Transverse colon (tissue), 4 donors: ENCODE results near the gene CAVIN4. TPM values are rescaled to one million over a fixed set of nuclear protein-coding genes. Genes with fewer than 3 reads are reported as not detected.

Experiments
- DNase-seq: peaks from one replicate; pipeline ENCODE4 v3.0.0-alpha.2; 2019
- H3K27ac ChIP-seq, 4 donors: fragments of 200-600 bp; sonication (generic); 2 replicates each; pipeline ENCODE4 v1.5.1; 2016 to 2018; ENCODE audit warnings: inconsistent platforms in 4 of 4
- H3K27me3 ChIP-seq: fragments of 200-600 bp; sonication (generic); 2 replicates; pipeline ENCODE4 v1.5.1; 2017; ENCODE audit warnings: inconsistent platforms
- H3K36me3 ChIP-seq, 4 donors: fragments of 200-600 bp; sonication (generic); 2 replicates each; pipeline ENCODE4 v1.5.1; 2017 to 2019; ENCODE audit warnings: inconsistent platforms in 4 of 4
- H3K4me1 ChIP-seq, 4 donors: fragments of 200-600 bp; sonication (generic); 2 replicates each; pipeline ENCODE4 v1.5.1; 2017 to 2020; ENCODE audit warnings: inconsistent platforms in 4 of 4
- H3K4me3 ChIP-seq, 4 donors: fragments of 200-600 bp; sonication (generic); 1 replicate in 1 of 4; 2 replicates in 3 of 4; pipeline versions ENCODE4 v1.5.1 to v1.6.1; 2017 to 2019; ENCODE audit warnings: inconsistent platforms in 4 of 4
- H3K9me3 ChIP-seq, 2 donors: fragments of 200-600 bp; sonication (generic); 2 replicates each; pipeline ENCODE4 v1.5.1; 2017 to 2019; ENCODE audit warnings: inconsistent platforms in 2 of 2
- EP300 ChIP-seq: sonication (generic); formaldehyde crosslinking; IDR thresholded peaks from one replicate; pipeline ENCODE4 v1.6.1; 2017; ENCODE audit warnings: antibody characterized with exemption, low read depth
- POLR2A ChIP-seq: fragments of 450-650 bp; IDR thresholded peaks from one replicate; pipeline ENCODE4 v1.6.1; 2016; ENCODE audit warnings: antibody characterized with exemption, mild to moderate bottlenecking, moderate library complexity
- POLR2AphosphoS5 ChIP-seq, 3 donors: sonication (generic); formaldehyde crosslinking; IDR thresholded peaks; one replicate each; pipeline ENCODE4 v1.6.1; 2016; ENCODE audit warnings: antibody characterized with exemption in 3 of 3
- WGBS, 2 donors: methylation state at CpG; one replicate each; pipeline ENCODE4 v1.1.5; 2018; ENCODE audit warnings: low coverage in 1 of 2; 5-methylcytosine and 5-hydroxymethylcytosine counted together
- in situ Hi-C, 4 donors: fragments of 200-750 bp; cut with MboI; loops; one replicate each; pipeline versions ENCODE4 v1.15.0 to v1.15.1; 2017; ENCODE audit warnings: low sequenced_read_pairs in 3 of 4, low pct_ligation_motif_present in 1 of 4, low pct_unique_long_range_greater_than_20kb in 1 of 4
- intact Hi-C: fragments of 100-400 bp; cut with DNase I; formaldehyde crosslinking; loops from one replicate; pipeline ENCODE4 v1.15.1; 2023; ENCODE audit warnings: low total_unique reads
- total RNA-seq, 4 donors: library from RNA; depleted of rRNA; stranded (reverse); fragments of >200 nt; gene quantifications; one replicate each; pipeline ENCODE4 v1.1.0, GENCODE V29; 2016
- TF ChIP-seq, protein P1 (sequence below), 5 experiments: fragments of 200-600 bp in 3 of 5; fragments of 450-650 bp in 2 of 5; sonication (generic) in 3 of 5; IDR thresholded peaks; 1 replicate in 2 of 5; 2 replicates in 3 of 5; pipeline ENCODE4 v1.5.1; 2016 to 2017; ENCODE audit warnings: antibody characterized with exemption in 5 of 5, inconsistent platforms in 3 of 5, mild to moderate bottlenecking in 2 of 5, moderate library complexity in 1 of 5

The CAVIN4 gene
- total RNA-seq, 4 donors from 2014 or later = 0.14 to 0.48 TPM; not detected in 2

DNA sequence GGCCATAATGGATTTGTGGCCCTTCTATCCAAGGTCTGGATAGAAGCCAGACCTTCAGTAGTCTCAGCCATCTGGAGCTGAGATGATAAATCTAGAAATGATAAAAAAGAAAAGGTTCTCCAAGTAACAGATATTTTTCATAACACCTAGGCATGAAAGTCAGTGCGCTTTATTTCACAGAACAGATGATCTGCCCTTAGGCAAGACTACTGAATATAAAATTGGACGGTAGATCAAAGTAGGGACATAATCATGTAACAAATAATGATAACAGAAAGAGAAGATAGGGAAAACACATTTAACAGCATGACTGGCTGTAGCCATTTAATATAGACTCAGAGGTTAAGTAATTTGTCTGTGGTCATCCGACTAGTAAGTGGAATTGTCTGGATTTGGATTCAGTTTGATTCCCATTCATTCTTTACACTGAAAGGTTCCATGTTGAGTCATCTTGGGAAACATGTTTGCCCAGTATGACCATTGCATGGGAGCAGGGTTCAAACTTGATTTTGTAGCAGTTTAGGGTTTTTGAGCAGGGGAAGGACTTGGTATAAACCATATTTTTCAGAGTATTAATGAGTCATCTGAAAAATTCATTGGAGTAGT, 4.1 kb upstream of the CAVIN4 start:
- no peaks in the 10 kb centered on the region for H3K36me3 ChIP-seq
- no peak for DNase-seq
- no peaks in the 10 kb centered on the region for H3K9me3 ChIP-seq
- H3K27ac ChIP-seq = no peak overlapping the region
- H3K4me3 ChIP-seq = no peak overlapping the region
- intact Hi-C loops = no loop called here
- H3K27me3 ChIP-seq = no peaks in the 10 kb centered on the region
- no peaks in the 10 kb centered on the region for H3K4me1 ChIP-seq
- WGBS, 2 donors = 86 to 95% methylated on average over 3 of the region's 3 CpGs
- in situ Hi-C loops = no loop called here
- no peak for TF ChIP-seq POLR2A
- no peak for TF ChIP-seq POLR2AphosphoS5 (IDR thresholded peaks at IDR 0.05)
- TF ChIP-seq, protein P1, sequence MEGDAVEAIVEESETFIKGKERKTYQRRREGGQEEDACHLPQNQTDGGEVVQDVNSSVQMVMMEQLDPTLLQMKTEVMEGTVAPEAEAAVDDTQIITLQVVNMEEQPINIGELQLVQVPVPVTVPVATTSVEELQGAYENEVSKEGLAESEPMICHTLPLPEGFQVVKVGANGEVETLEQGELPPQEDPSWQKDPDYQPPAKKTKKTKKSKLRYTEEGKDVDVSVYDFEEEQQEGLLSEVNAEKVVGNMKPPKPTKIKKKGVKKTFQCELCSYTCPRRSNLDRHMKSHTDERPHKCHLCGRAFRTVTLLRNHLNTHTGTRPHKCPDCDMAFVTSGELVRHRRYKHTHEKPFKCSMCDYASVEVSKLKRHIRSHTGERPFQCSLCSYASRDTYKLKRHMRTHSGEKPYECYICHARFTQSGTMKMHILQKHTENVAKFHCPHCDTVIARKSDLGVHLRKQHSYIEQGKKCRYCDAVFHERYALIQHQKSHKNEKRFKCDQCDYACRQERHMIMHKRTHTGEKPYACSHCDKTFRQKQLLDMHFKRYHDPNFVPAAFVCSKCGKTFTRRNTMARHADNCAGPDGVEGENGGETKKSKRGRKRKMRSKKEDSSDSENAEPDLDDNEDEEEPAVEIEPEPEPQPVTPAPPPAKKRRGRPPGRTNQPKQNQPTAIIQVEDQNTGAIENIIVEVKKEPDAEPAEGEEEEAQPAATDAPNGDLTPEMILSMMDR (IDR thresholded peaks at IDR 0.05) = no peak
- TF ChIP-seq EP300 = no peak

DNA sequence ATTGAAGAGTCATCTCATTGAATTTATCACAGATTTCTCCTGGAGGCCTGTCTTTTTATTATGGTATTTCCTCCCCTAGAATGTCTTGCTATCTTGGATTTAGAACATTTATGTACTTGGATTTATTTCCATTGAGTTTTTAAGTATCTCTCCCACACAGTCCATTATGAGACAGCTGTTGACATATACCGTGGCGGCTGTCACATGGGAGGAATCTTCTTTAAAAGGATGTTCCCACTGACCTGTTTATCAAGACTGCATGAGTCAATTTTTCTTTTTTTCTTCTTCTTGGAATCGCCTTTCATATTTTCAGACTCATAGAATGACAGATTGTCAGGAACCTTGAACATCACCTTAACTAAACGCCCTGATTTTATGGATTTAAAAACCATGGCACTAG, 2.9 kb upstream of the CAVIN4 start:
- intact Hi-C loops (no loop called here), in situ Hi-C loops (loop anchor here in 1 of 4 donors (25.0 kb wide), 1 partner anchor 238 kb away; no protein-coding TSS in a partner anchor)
- no peak for DNase-seq
- Histone ChIP-seq H3K36me3 (no peaks in the 10 kb centered on the region), H3K9me3 (no peaks in the 10 kb centered on the region), H3K4me1 (no peaks in the 10 kb centered on the region), H3K4me3 (no peak overlapping the region), H3K27me3 (no peaks in the 10 kb centered on the region), H3K27ac (no peak overlapping the region)
- TF ChIP-seq POLR2AphosphoS5 (IDR thresholded peaks at IDR 0.05) = no peak
- no peak for TF ChIP-seq EP300
- TF ChIP-seq, protein P1 (IDR thresholded peaks at IDR 0.05) = no peak
- no peak for TF ChIP-seq POLR2A
- WGBS, 2 donors = 79 to 91% methylated on average over 4 of the region's 4 CpGs

DNA sequence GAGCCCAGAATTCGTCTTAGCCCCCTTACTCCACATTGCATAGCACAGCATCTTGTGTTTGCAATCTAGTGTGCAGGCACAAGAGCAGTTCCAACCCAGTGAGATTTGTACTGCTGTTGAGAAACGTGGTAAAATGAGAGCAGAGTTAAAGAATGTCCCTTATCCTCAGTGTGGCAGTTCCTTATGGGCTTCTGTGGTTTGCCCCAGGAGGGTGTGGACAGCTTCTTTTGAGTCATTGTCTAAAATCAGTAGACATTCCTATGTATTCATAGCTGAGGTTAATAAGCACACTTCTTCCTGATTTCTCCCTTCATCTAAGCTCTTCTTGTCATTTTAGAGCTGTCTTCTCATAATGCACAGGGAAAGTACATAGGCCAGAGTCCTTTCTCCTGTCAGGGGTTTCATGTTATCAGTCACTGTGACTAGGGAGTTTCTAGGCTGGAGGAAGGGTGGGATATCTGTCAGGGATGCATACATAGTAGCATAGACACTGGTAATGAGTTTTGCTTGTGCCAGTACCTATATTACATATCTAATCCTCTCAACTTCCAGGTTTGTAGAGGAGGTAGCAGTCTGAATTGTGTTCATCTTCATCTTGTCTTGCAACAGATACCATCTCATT, 2.0 kb upstream of the CAVIN4 start:
- in situ Hi-C loops (loop anchor here in 1 of 4 donors (25.0 kb wide), 1 partner anchor 239 kb away; no protein-coding TSS in a partner anchor), intact Hi-C loops (no loop called here)
- no peaks in the 10 kb centered on the region for H3K9me3 ChIP-seq
- H3K27ac ChIP-seq = no peak overlapping the region
- H3K4me3 ChIP-seq = no peak overlapping the region
- 51 to 100% methylated on average over 1 to 2 of the region's 2 CpGs for WGBS, 2 donors
- DNase-seq = no peak
- TF ChIP-seq POLR2A (no peak), EP300 (no peak), POLR2AphosphoS5 (IDR thresholded peaks at IDR 0.05) (no peak)
- TF ChIP-seq, protein P1 (IDR thresholded peaks at IDR 0.05) = no peak
- no peaks in the 10 kb centered on the region for H3K4me1 ChIP-seq
- no peaks in the 10 kb centered on the region for H3K27me3 ChIP-seq
- H3K36me3 ChIP-seq = no peaks in the 10 kb centered on the region

DNA sequence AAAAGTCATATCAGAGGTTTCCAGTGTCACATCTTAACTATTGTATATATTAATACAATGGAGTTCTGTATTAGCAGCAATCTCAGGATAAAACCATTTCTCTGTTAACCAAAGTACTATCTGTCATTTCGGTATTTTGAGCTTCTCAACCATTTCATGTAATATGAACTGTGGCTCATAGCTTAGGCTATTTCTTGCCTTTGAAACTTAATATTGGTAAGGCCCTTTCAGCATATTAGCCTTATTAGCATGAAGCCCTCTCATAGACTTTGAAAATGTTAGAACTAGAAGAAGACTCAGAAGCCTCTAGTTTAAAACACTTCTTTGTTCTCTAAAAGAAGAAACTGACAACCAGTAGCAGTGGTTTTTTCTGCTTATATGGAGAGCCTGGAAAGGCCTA, 731 bp downstream of the CAVIN4 start:
- H3K27me3 ChIP-seq = no peaks in the 10 kb centered on the region
- H3K4me1 ChIP-seq = no peaks in the 10 kb centered on the region
- no peak for DNase-seq
- WGBS, 2 donors = 100% methylated on average over 1 of the region's 1 CpG
- in situ Hi-C loops = loop anchor here in 1 of 4 donors (25.0 kb wide), 1 partner anchor 241 kb away; no protein-coding TSS in a partner anchor
- TF ChIP-seq EP300 (no peak), POLR2AphosphoS5 (IDR thresholded peaks at IDR 0.05) (no peak)
- H3K27ac ChIP-seq = no peak overlapping the region
- no peaks in the 10 kb centered on the region for H3K36me3 ChIP-seq
- H3K4me3 ChIP-seq = no peak overlapping the region
- intact Hi-C loops = no loop called here
- no peaks in the 10 kb centered on the region for H3K9me3 ChIP-seq
